K562 (cell line): ENCODE data around the gene MED29. TPM values are rescaled to one million over a fixed set of nuclear protein-coding genes. Genes with fewer than 3 reads are reported as not detected.

ENCODE experiments used
- BACH1 ChIP-seq: fragments of 200-800 bp; sonication (Bioruptor generic); IDR thresholded peaks from 2 replicates; pipeline ENCODE4 v1.6.1; 2016; ENCODE audit warnings: missing genetic modification characterization, missing compliant biosample characterization
- BRD4 ChIP-seq: fragments of 200-600 bp; sonication (generic); IDR thresholded peaks from 2 replicates; pipeline ENCODE4 v1.6.1; 2017; ENCODE audit warnings: inconsistent platforms
- CBFA2T2 ChIP-seq: fragments of 450-650 bp; conservative IDR thresholded peaks from 2 replicates; pipeline ENCODE4 v1.6.1; 2017; ENCODE audit warnings: mild to moderate bottlenecking
- CBFB ChIP-seq: sonication (generic); formaldehyde crosslinking; IDR thresholded peaks from 2 replicates; pipeline ENCODE4 v1.4.0; 2020; ENCODE audit warnings: mild to moderate bottlenecking, missing genetic modification reagents
- CBX8 ChIP-seq: fragments of 200-600 bp; sonication (generic); IDR thresholded peaks from 2 replicates; pipeline ENCODE4 v1.6.1; 2012; ENCODE audit warnings: borderline replicate concordance, mixed run types, low read depth, mild to moderate bottlenecking, moderate library complexity, mixed read lengths, low read length, control low read depth, inconsistent platforms; ENCODE audit not compliant: poor library complexity, severe bottlenecking; ENCODE audit errors: extremely low read depth
- CUX1 ChIP-seq: fragments of 200-800 bp; sonication (Bioruptor generic); IDR thresholded peaks from 2 replicates; pipeline ENCODE4 v1.6.1; 2016; ENCODE audit warnings: missing genetic modification characterization, missing compliant biosample characterization
- GMEB1 ChIP-seq: fragments of 250-450 bp; sonication (Bioruptor Pico); IDR thresholded peaks from 2 replicates; pipeline ENCODE4 v1.4.0; 2020; ENCODE audit warnings: mild to moderate bottlenecking
- HLTF ChIP-seq: fragments of 450-650 bp; IDR thresholded peaks from 2 replicates; pipeline ENCODE4 v1.6.1; 2016
- HMG20B ChIP-seq: fragments of 250-450 bp; sonication (Bioruptor Pico); IDR thresholded peaks from 2 replicates; pipeline ENCODE4 v1.5.0; 2021; ENCODE audit warnings: mild to moderate bottlenecking
- JUNB ChIP-seq: fragments of 450-650 bp; formaldehyde crosslinking; conservative IDR thresholded peaks from 2 replicates; pipeline ENCODE4 v1.4.0; 2020; ENCODE audit warnings: mild to moderate bottlenecking
- KLF13 ChIP-seq: fragments of 450-650 bp; IDR thresholded peaks from 2 replicates; pipeline ENCODE4 v1.6.1; 2016; ENCODE audit warnings: missing genetic modification characterization, low read depth, mild to moderate bottlenecking, missing compliant biosample characterization, moderate library complexity, borderline replicate concordance
- MYBL2 ChIP-seq, 2 experiments: fragments of 450-650 bp in 1 of 2; sonication (generic) in 1 of 2; formaldehyde crosslinking in 1 of 2; IDR thresholded peaks; 2 replicates each; pipeline versions ENCODE4 v1.6.1 to v1.8.1; 2017 to 2022; ENCODE audit warnings: borderline replicate concordance in 1 of 2, inconsistent platforms in 1 of 2, low read depth in 1 of 2, mild to moderate bottlenecking in 1 of 2, missing genetic modification reagents in 1 of 2, moderate library complexity in 1 of 2
- NR0B1 ChIP-seq: fragments of 450-650 bp; IDR thresholded peaks from one replicate; pipeline ENCODE4 v1.6.1; 2018; ENCODE audit warnings: mild to moderate bottlenecking, moderate library complexity; ENCODE audit not compliant: partially characterized antibody
- PHF8 ChIP-seq: fragments of 200-600 bp; sonication (generic); IDR thresholded peaks from 2 replicates; pipeline ENCODE4 v1.6.1; 2012; ENCODE audit warnings: mixed run types, mild to moderate bottlenecking, inconsistent platforms, low read length, moderate library complexity, borderline replicate concordance
- POLR2G ChIP-seq: fragments of 200-400 bp; formaldehyde crosslinking; IDR thresholded peaks from 2 replicates; pipeline ENCODE4 v1.6.1; 2017; ENCODE audit warnings: low read depth, mild to moderate bottlenecking, antibody characterized with exemption, low read length, moderate library complexity
- SIRT6 ChIP-seq: IDR thresholded peaks from one replicate; pipeline ENCODE4 v1.6.1; 2012; ENCODE audit warnings: low read depth, mild to moderate bottlenecking, control low read depth, inconsistent platforms, low read length, moderate library complexity
- SMARCA4 ChIP-seq: fragments of 450-650 bp; IDR thresholded peaks from 2 replicates; pipeline ENCODE4 v1.6.1; 2016
- WHSC1 ChIP-seq: IDR thresholded peaks from one replicate; pipeline ENCODE4 v1.6.1; 2012; ENCODE audit warnings: low read length, control low read depth, inconsistent platforms
- ZNF134 ChIP-seq: fragments of 250-450 bp; sonication (Bioruptor Pico); conservative IDR thresholded peaks from 2 replicates; pipeline ENCODE4 v1.4.0; 2020
- ZNF644 ChIP-seq: fragments of 200-800 bp; sonication (Bioruptor generic); IDR thresholded peaks from 2 replicates; pipeline ENCODE4 v1.6.1; 2016; ENCODE audit warnings: low read depth, missing genetic modification characterization, missing compliant biosample characterization
- polyA plus RNA-seq, 8 experiments: library from polyadenylated mRNA; depleted of rRNA in 4 of 8; stranded (reverse) in 5 of 8; unstranded in 3 of 8; fragments of >200 nt; fragmentation: Nextera tagmentation in 2 of 8; fragmentation: Illumina TruSeq in 1 of 8; extraction: Ambion mirVana in 2 of 8; extraction: Trizol in 1 of 8; gene quantifications; 2 replicates each; pipeline versions ENCODE4 v1.2.1 to v1.2.3, GENCODE V29; 2011 to 2014; ENCODE audit warnings: inconsistent platforms in 1 of 8, missing spikeins in 1 of 8
- total RNA-seq, 7 experiments: library from RNA; depleted of rRNA in 6 of 7; stranded (reverse); fragments of >200 nt in 6 of 7; fragmentation: Illumina TruSeq in 2 of 7; extraction: Trizol in 2 of 7; gene quantifications; 2 replicates each; pipeline versions ENCODE4 v1.2.1 to v1.2.3, GENCODE V29; 2011 to 2021; ENCODE audit warnings: low replicate concordance in 1 of 7

MED29 gene
- total and polyA plus RNA-seq, 9 of the 15 experiments (the other 6 are each of a cell fraction or from before 2014, with no cell fraction given) = 1.8 to 22.6 (median 12.4) TPM

GRCh38 chr19:39390751-39391437 is at the start of gene MED29, which contains the start of gene PAF1 (continued):
- no peak for TF ChIP-seq NR0B1
- TF ChIP-seq KLF13 (tag) = peak; percentile 63
- TF ChIP-seq PHF8 = peak; percentile 59; the same call in 1 of the 2 replicates
- no peak for TF ChIP-seq JUNB (CRISPR knock-in tag)
- no peak for TF ChIP-seq CUX1 (CRISPR knock-in tag)
- no peak for TF ChIP-seq BACH1 (tag)
- TF ChIP-seq BRD4 = no peak
- 0 out of 2 replicates have a peak, but pooled peaks have one; percentile 11 for TF ChIP-seq ZNF134 (CRISPR knock-in tag)
- TF ChIP-seq GMEB1 (CRISPR knock-in tag) = 0 out of 2 replicates have a peak, but pooled peaks have one; percentile 26
- TF ChIP-seq MYBL2 (IDR thresholded peaks at IDR 0.05; ENCODE audit: low read depth) = no peak
- no peak for TF ChIP-seq MYBL2 (CRISPR knock-in tag; IDR thresholded peaks at IDR 0.05; ENCODE audit: borderline replicate concordance)
- TF ChIP-seq SMARCA4 = no peak
- TF ChIP-seq SIRT6 = no peak
- peak; percentile 96 for TF ChIP-seq POLR2G
- no peak for TF ChIP-seq CBX8
- TF ChIP-seq HLTF = no peak
- TF ChIP-seq CBFB (CRISPR knock-in tag) = no peak
- TF ChIP-seq ZNF644 = no peak
- TF ChIP-seq HMG20B (CRISPR knock-in tag) = no peak
- no peak for TF ChIP-seq CBFA2T2
- no peak for TF ChIP-seq WHSC1
